IPS DF 4.7 (cell line): ENCODE measurements around the gene TNFAIP8L1.
A peak's percentile ranks its signal among the peaks of the same experiment; 100 is the strongest.
"Not testable (repeated sequence)": the region's sequence is repeated elsewhere in the genome, so short reads cannot be mapped to it uniquely, and the experiment has no call there.

Experiments used
- DNase-seq: peaks from one replicate; pipeline ENCODE4 v3.0.0-alpha.2; 2013; ENCODE audit warnings: low spot score; ENCODE audit errors: extremely low read depth

TNFAIP8L1 gene

GRCh38 chr19:4676955-4677731 lies 37.8 kb downstream of the TNFAIP8L1 start:
- DNase-seq, result peak; percentile 56

- peak; percentile 79 for DNase-seq
Measured at GRCh38 chr19:4678881-4679790, 39.8 kb downstream of the TNFAIP8L1 start.

- DNase-seq, result not testable (repeated sequence)
Measured at GRCh38 chr19:4680021-4680420, 40.7 kb downstream of the TNFAIP8L1 start.

GRCh38 chr19:4682417-4683200 lies 43.3 kb downstream of the TNFAIP8L1 start:
- DNase-seq, result no peak

GRCh38 chr19:4684312-4685095 lies 45.2 kb downstream of the TNFAIP8L1 start:
- no peak for DNase-seq

- no peak for DNase-seq
Measured at GRCh38 chr19:4686700-4687099, 47.4 kb downstream of the TNFAIP8L1 start.

GRCh38 chr19:4687396-4687795 lies 48.1 kb downstream of the TNFAIP8L1 start:
- no peak for DNase-seq

GRCh38 chr19:4688587-4688986 lies 49.3 kb downstream of the TNFAIP8L1 start:
- DNase-seq, result no peak

GRCh38 chr19:4689403-4689802 lies 50.1 kb downstream of the TNFAIP8L1 start:
- no peak for DNase-seq

- no peak for DNase-seq
Measured at GRCh38 chr19:4690361-4690760, 51.0 kb downstream of the TNFAIP8L1 start.

- no peak for DNase-seq
Measured at GRCh38 chr19:4691373-4691772, 52.1 kb downstream of the TNFAIP8L1 start.

GRCh38 chr19:4692251-4693077 lies 53.1 kb downstream of the TNFAIP8L1 start:
- DNase-seq, result no peak

- DNase-seq, result no peak
Measured at GRCh38 chr19:4693078-4693350, 53.7 kb downstream of the TNFAIP8L1 start.

- DNase-seq, result no peak
Measured at GRCh38 chr19:4693471-4694121, 54.3 kb downstream of the TNFAIP8L1 start.

GRCh38 chr19:4694211-4694987 lies 55.1 kb downstream of the TNFAIP8L1 start:
- no peak for DNase-seq

- DNase-seq, result no peak
Measured at GRCh38 chr19:4695224-4695731, 56.0 kb downstream of the TNFAIP8L1 start.

GRCh38 chr19:4697304-4697703 lies 58.0 kb downstream of the TNFAIP8L1 start:
- no peak for DNase-seq

- no peak for DNase-seq
Measured at GRCh38 chr19:4699826-4700692, 60.7 kb downstream of the TNFAIP8L1 start.
